RWPE1 (cell line): Measurements from ENCODE around the gene RAP1GAP2.

Experiments
- CTCF ChIA-PET: fragments of 350-600 bp; sonication (Branson Sonifier 250); formaldehyde crosslinking; extraction: SDS; loops from one replicate; lab custom pipeline; 2021; lab: Yijun Ruan, JAX
- POLR2A ChIA-PET: fragments of 400-600 bp; formaldehyde crosslinking; extraction: SDS; loops from one replicate; lab custom pipeline; 2020; ENCODE audit warnings: antibody characterized with exemption; ENCODE audit not compliant: low non-redundant PET; lab: Yijun Ruan, JAX
- DNase-seq: peaks from one replicate; pipeline ENCODE4 v3.0.0; 2012; ENCODE audit warnings: low spot score
- H3K27ac ChIP-seq: fragments of 450-650 bp; 2 replicates; pipeline ENCODE4 v1.5.1; 2017
- CTCF ChIP-seq: fragments of 450-650 bp; conservative IDR thresholded peaks from 2 replicates; pipeline ENCODE4 v1.5.1; 2017; ENCODE audit warnings: low read depth, mild to moderate bottlenecking

RAP1GAP2 gene

GRCh38 chr17:2945299-2945698, 149.1 kb downstream of the RAP1GAP2 start:
- POLR2A ChIA-PET, result no interaction called here
- CTCF ChIA-PET, result interaction anchor here (0.7 kb wide), 1 partner anchor 577 kb away, joined by 4 read pairs; no protein-coding TSS in a partner anchor
- no peak overlapping the region for H3K27ac ChIP-seq
- no peak for TF ChIP-seq CTCF
- no peak for DNase-seq

GRCh38 chr17:2946144-2946543, 149.9 kb downstream of the RAP1GAP2 start:
- ChIA-PET CTCF (interaction anchor here (1.3 kb wide), 1 partner anchor 15 kb away, joined by 5 read pairs; no protein-coding TSS in a partner anchor), POLR2A (no interaction called here)
- TF ChIP-seq CTCF, result no peak
- DNase-seq, result no peak
- H3K27ac ChIP-seq, result no peak overlapping the region

- CTCF ChIA-PET, result no interaction called here
- no peak for TF ChIP-seq CTCF
- POLR2A ChIA-PET, result no interaction called here
- no peak for DNase-seq
- peak overlapping the region; percentile 21; the same call in 1 of the 2 replicates for H3K27ac ChIP-seq
These were observed 151.3 kb downstream of the RAP1GAP2 start for GRCh38 chr17:2947588-2947950.

GRCh38 chr17:2947996-2948550, 151.8 kb downstream of the RAP1GAP2 start:
- ChIA-PET CTCF (no interaction called here), POLR2A (no interaction called here)
- H3K27ac ChIP-seq, result peak overlapping the region; percentile 21; the same call in 1 of the 2 replicates
- TF ChIP-seq CTCF, result no peak
- no peak for DNase-seq

GRCh38 chr17:2948721-2949468, 152.7 kb downstream of the RAP1GAP2 start:
- no peak for DNase-seq
- no peak for TF ChIP-seq CTCF
- POLR2A ChIA-PET, result no interaction called here
- peak overlapping the region; percentile 83 for H3K27ac ChIP-seq
- CTCF ChIA-PET, result no interaction called here

GRCh38 chr17:2949469-2950044, 153.3 kb downstream of the RAP1GAP2 start:
- peak overlapping the region; percentile 83 for H3K27ac ChIP-seq
- ChIA-PET POLR2A (interaction anchor here (0.6 kb wide), 1 partner anchor 21 kb away, joined by 4 read pairs; no protein-coding TSS in a partner anchor), CTCF (interaction anchor here (0.6 to 0.7 kb wide), 2 partner anchors 19 to 101 kb away, joined by 3 read pairs; no protein-coding TSS in a partner anchor)
- TF ChIP-seq CTCF, result no peak
- peak; percentile 77 for DNase-seq
